ENCODE data around the gene DDAH1.

GRCh38 chr1:85451236-85451830 is 13.6 kb downstream of the DDAH1 start:
- no peak for TF ChIP-seq CTCF (IDR thresholded peaks at IDR 0.05)
- no peak for TF ChIP-seq EP300 (IDR thresholded peaks at IDR 0.05)
- TF ChIP-seq POLR2A (IDR thresholded peaks at IDR 0.05) = no peak

Measured in ovary (tissue), 3 donors.